ENCODE measurements around the gene CDH26. TPM values are rescaled to one million over a fixed set of nuclear protein-coding genes. Genes with fewer than 3 reads are reported as not detected.

Gene CDH26
- total and polyA plus RNA-seq, 2 of the 13 experiments (the other 11 are each of a cell fraction or from before 2014, with no cell fraction given) = 0.40 to 1.1 TPM

DNA sequence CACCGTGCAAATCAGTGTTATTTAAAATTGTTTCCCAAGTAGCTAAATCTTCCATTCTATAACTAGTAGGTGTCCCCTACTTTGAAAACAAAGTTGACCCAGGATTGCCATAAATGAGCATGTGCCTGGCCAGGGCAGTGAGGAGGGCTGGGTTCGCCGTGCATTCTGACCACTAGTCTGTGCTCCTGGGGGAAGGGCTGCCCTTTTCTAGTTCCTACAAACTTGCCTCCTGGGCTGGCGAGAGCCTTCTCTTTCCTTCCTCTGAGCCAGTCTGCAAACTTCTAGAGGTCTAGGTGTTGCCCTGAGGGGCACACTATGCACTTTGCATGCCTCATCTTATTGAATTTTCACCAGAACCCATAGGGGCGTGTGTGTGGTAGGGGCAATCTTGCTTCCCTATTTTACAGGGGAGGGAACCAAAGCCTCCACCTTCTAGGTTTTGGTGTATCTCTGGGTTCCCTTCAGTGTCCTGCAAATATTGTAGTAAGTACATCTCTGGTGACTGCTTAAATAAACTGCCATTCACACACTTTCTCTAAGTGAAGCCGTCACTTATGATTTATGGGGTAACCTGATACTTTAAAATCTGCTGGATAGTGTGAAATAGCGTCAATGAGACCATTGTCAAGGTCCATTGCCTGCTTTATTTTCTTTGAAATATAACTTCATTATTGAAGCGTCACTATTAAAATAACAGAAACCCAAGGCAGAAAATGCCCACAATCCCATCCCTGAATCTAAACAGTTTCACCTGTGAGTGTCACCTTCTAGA is 42.2 kb downstream of the CDH26 start:
- no peak overlapping the region for H3K27ac ChIP-seq (ENCODE audit: extremely low read length, insufficient read depth, low read length)

DNA sequence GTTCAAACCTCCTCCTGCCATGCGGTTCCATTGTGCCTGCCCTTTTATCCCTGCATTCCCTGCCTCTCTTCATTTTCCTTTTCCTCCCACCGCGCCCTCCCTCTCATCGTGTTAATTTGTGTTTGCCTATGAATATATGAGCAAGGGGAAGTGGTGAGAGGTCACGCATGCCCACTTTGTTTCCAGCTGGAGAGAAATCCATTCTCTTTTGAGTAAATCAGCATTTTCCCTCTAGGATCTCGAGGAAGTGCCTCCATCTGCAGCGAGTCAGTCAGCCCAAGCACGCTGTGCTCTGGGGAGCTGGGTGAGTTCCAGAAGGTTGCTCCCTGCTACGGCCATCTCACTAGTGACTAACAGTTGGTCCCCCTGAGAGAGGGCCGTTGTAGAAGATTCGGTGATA is 42.9 kb downstream of the CDH26 start:
- H4K20me1 ChIP-seq (ENCODE audit: insufficient read depth, low read length) = no peaks in the 10 kb centered on the region
- no peak for DNase-seq (ENCODE audit: low spot score)
- no peak overlapping the region for H3K9ac ChIP-seq (ENCODE audit: insufficient read depth, low read depth, low read length)
- no peaks in the 10 kb centered on the region for H3K9me3 ChIP-seq (ENCODE audit: low read length)
- in situ Hi-C loops (cut with HindIII; ENCODE audit: extremely low pct_ligation_motif_present, low pct_unique_long_range_greater_than_20kb) = no loop called here
- intact Hi-C loops (cut with micrococcal nuclease; ENCODE audit: unreplicated experiment) = no loop called here
- ATAC-seq = no peak
- no peak overlapping the region for H2AFZ ChIP-seq (ENCODE audit: low read length)
- no peaks in the 10 kb centered on the region; a peak in 2 of 5 replicates for H3K27me3 ChIP-seq (ENCODE audit: control insufficient read depth in 1 of 2, insufficient read depth in 2 of 2, low read length in 2 of 2)
- no peak overlapping the region for H3K27ac ChIP-seq (ENCODE audit: extremely low read length, insufficient read depth, low read length)
- no peak for FAIRE-seq
- H3K4me2 ChIP-seq (ENCODE audit: low read depth, low read length) = no peak overlapping the region
- CTCF ChIA-PET (ENCODE audit: low intra/inter-chr PET ratio, low total read pairs) = no interaction called here
- no peak overlapping the region for H3K4me3 ChIP-seq (replicated peaks in 1 of 3; ENCODE audit: insufficient read depth in 1 of 3, low read depth in 2 of 3, low read length in 3 of 3)
- WGBS (ENCODE audit: low lambda C conversion rate) = 47% methylated on average over 11 of the region's 11 CpGs
- no TSS peak for BruUV-seq (replicated peaks)
- POLR2A ChIA-PET = no interaction called here
- no peaks in the 10 kb centered on the region for H3K36me3 ChIP-seq (replicated peaks in 1 of 2; ENCODE audit: control insufficient read depth in 1 of 2, insufficient read depth in 2 of 2, low read length in 2 of 2)
- H3K79me2 ChIP-seq (ENCODE audit: insufficient read depth, low read length) = no peaks in the 10 kb centered on the region
- H3K4me1 ChIP-seq (ENCODE audit: insufficient read depth, low read length) = no peaks in the 10 kb centered on the region
- TF ChIP-seq NCOA5 (CRISPR knock-in tag; IDR thresholded peaks at IDR 0.05) (no peak), ZNF232 (CRISPR knock-in tag; IDR thresholded peaks at IDR 0.05; ENCODE audit: borderline replicate concordance) (no peak), PHF8 (CRISPR knock-in tag; IDR thresholded peaks at IDR 0.05) (no peak), HNRNPUL1 (IDR thresholded peaks at IDR 0.05; ENCODE audit: low read depth, low read length) (no peak), ZNF782 (CRISPR knock-in tag; IDR thresholded peaks at IDR 0.05; ENCODE audit: borderline replicate concordance) (no peak), PTBP1 (IDR thresholded peaks at IDR 0.05; ENCODE audit: low read depth, low read length, poor library complexity, severe bottlenecking) (no peak), NFE2L2 (IDR thresholded peaks at IDR 0.05; ENCODE audit: low read length) (no peak), FOSL1 (CRISPR knock-in tag; IDR thresholded peaks at IDR 0.05; ENCODE audit: borderline replicate concordance) (no peak), KLF12 (CRISPR knock-in tag; IDR thresholded peaks at IDR 0.05; ENCODE audit: borderline replicate concordance) (no peak)
- TF ChIP-seq, protein P1, sequence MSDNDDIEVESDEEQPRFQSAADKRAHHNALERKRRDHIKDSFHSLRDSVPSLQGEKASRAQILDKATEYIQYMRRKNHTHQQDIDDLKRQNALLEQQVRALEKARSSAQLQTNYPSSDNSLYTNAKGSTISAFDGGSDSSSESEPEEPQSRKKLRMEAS (IDR thresholded peaks at IDR 0.05) = no peak
- TF ChIP-seq, protein P2, sequence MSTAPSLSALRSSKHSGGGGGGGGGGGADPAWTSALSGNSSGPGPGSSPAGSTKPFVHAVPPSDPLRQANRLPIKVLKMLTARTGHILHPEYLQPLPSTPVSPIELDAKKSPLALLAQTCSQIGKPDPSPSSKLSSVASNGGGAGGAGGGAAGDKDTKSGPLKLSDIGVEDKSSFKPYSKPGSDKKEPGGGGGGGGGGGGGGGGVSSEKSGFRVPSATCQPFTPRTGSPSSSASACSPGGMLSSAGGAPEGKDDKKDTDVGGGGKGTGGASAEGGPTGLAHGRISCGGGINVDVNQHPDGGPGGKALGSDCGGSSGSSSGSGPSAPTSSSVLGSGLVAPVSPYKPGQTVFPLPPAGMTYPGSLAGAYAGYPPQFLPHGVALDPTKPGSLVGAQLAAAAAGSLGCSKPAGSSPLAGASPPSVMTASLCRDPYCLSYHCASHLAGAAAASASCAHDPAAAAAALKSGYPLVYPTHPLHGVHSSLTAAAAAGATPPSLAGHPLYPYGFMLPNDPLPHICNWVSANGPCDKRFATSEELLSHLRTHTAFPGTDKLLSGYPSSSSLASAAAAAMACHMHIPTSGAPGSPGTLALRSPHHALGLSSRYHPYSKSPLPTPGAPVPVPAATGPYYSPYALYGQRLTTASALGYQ (CRISPR knock-in tag; IDR thresholded peaks at IDR 0.05) = no peak
- TF ChIP-seq, protein P3, sequence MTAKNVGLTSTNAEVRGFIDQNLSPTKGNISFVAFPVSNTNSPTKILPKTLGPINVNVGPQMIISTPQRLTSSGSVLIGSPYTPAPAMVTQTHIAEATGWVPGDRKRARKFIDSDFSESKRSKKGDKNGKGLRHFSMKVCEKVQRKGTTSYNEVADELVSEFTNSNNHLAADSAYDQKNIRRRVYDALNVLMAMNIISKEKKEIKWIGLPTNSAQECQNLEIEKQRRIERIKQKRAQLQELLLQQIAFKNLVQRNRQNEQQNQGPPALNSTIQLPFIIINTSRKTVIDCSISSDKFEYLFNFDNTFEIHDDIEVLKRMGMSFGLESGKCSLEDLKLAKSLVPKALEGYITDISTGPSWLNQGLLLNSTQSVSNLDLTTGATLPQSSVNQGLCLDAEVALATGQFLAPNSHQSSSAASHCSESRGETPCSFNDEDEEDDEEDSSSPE (CRISPR knock-in tag; IDR thresholded peaks at IDR 0.05) = no peak

More for the DNA sequence above, 42.2 kb downstream of the CDH26 start:
- Histone ChIP-seq H3K36me3 (replicated peaks in 1 of 2; ENCODE audit: control insufficient read depth in 1 of 2, insufficient read depth in 2 of 2, low read length in 2 of 2) (no peaks in the 10 kb centered on the region), H2AFZ (ENCODE audit: low read length) (no peak overlapping the region), H3K27me3 (ENCODE audit: control insufficient read depth in 1 of 2, insufficient read depth in 2 of 2, low read length in 2 of 2) (no peaks in the 10 kb centered on the region; a peak in 2 of 5 replicates), H4K20me1 (ENCODE audit: insufficient read depth, low read length) (no peaks in the 10 kb centered on the region), H3K9ac (ENCODE audit: insufficient read depth, low read depth, low read length) (no peak overlapping the region), H3K4me2 (ENCODE audit: low read depth, low read length) (no peak overlapping the region), H3K79me2 (ENCODE audit: insufficient read depth, low read length) (no peaks in the 10 kb centered on the region), H3K4me1 (ENCODE audit: insufficient read depth, low read length) (no peaks in the 10 kb centered on the region), H3K4me3 (replicated peaks in 1 of 3; ENCODE audit: insufficient read depth in 1 of 3, low read depth in 2 of 3, low read length in 3 of 3) (no peak overlapping the region), H3K9me3 (ENCODE audit: low read length) (no peaks in the 10 kb centered on the region)
- intact Hi-C loops (cut with micrococcal nuclease; ENCODE audit: unreplicated experiment) = no loop called here
- ATAC-seq (peak; percentile 38; the same call in 2 of the 3 replicates), DNase-seq (ENCODE audit: low spot score) (no peak), FAIRE-seq (no peak)
- BruUV-seq (replicated peaks) = no TSS peak
- ChIA-PET POLR2A (no interaction called here), CTCF (ENCODE audit: low intra/inter-chr PET ratio, low total read pairs) (no interaction called here)
- no peak for TF ChIP-seq FOXA1 (IDR thresholded peaks at IDR 0.05)
- TF ChIP-seq FOXA1 (CRISPR knock-in tag; IDR thresholded peaks at IDR 0.05) = no peak
- no peak for TF ChIP-seq PLRG1 (conservative IDR thresholded peaks at IDR 0.05)
- TF ChIP-seq ZNF20 (CRISPR knock-in tag; IDR thresholded peaks at IDR 0.05) = no peak
- no peak for TF ChIP-seq ZNF790 (CRISPR knock-in tag; IDR thresholded peaks at IDR 0.05; ENCODE audit: borderline replicate concordance)
- in situ Hi-C loops (cut with HindIII; ENCODE audit: extremely low pct_ligation_motif_present, low pct_unique_long_range_greater_than_20kb) = no loop called here
- 30% methylated on average over 8 of the region's 8 CpGs for WGBS (ENCODE audit: low lambda C conversion rate)

All from HepG2 (cell line).